Occipital lobe (tissue), 3 donors: ENCODE measurements around the gene ITIH6. TPM values are rescaled to one million over a fixed set of nuclear protein-coding genes. Genes with fewer than 3 reads are reported as not detected.
A peak's percentile ranks its signal among the peaks of the same experiment; 100 is the strongest.

Experiments
- DNase-seq: peaks from one replicate; lab custom pipeline; 2025; lab: John Stamatoyannopoulos, UW
- small RNA-seq: library from RNA; depleted of rRNA; stranded (forward); fragments of <200 nt; gene quantifications from one replicate; pipeline ENCODE3, GENCODE V24; 2014
- total RNA-seq: library from RNA; depleted of rRNA; stranded (reverse); fragments of >200 nt; gene quantifications from one replicate; pipeline ENCODE4 v1.2.3, GENCODE V29; 2014

ITIH6 gene
- total RNA-seq, 1 donor from 2014 or later, result not detected

GRCh38 chrX:54721424-54721823, 76.6 kb downstream of the ITIH6 start:
- DNase-seq, result no peak

- DNase-seq, result no peak
Observed at GRCh38 chrX:54715621-54716020, 82.4 kb downstream of the ITIH6 start.

- DNase-seq, result no peak
Observed at GRCh38 chrX:54714424-54714823, 83.6 kb downstream of the ITIH6 start.

GRCh38 chrX:54711735-54712134, 86.3 kb downstream of the ITIH6 start:
- DNase-seq, result no peak

- DNase-seq, result no peak
Observed at GRCh38 chrX:54710920-54711319, 87.1 kb downstream of the ITIH6 start.

GRCh38 chrX:54708404-54708803, 89.7 kb downstream of the ITIH6 start:
- no peak for DNase-seq

Small RNA genes within 50 kb of the gene (small RNA-seq; reads per million reads assigned to genes)
- gene AL049732.1 (not detected), gene SNORA11 (43.0 reads per million, percentile 95 among the genes with 10 or more reads in this experiment)

Other genes starting within 250 kb of the ITIH6 start
- gene MAGED2, start 9.5 kb upstream of the ITIH6 start, total RNA-seq, result 213 TPM
- 76.1 TPM for gene TRO, start 122.6 kb upstream of the ITIH6 start, total RNA-seq
- gene PFKFB1, start 195.9 kb upstream of the ITIH6 start, total RNA-seq, result not detected
- gene APEX2, start 202.1 kb upstream of the ITIH6 start, total RNA-seq, result 1.4 TPM
- 32.0 TPM for gene ALAS2, start 232.7 kb upstream of the ITIH6 start, total RNA-seq